ENCODE results near the gene PRKRIP1.
"Not testable (repeated sequence)": the region's sequence is repeated elsewhere in the genome, so short reads cannot be mapped to it uniquely, and the experiment has no call there.

Gene PRKRIP1

GRCh38 chr7:102432442-102433218 is 36.5 kb downstream of the PRKRIP1 start:
- no peak for DNase-seq

GRCh38 chr7:102433219-102434038 is 37.3 kb downstream of the PRKRIP1 start, which contains the start of gene ORAI2:
ORAI2 (plus strand) TSS chr7:102433575; CDS start chr7:102438957, 5,382 bp downstream.
- DNase-seq = peak; percentile 64

GRCh38 chr7:102434039-102434486 is 37.9 kb downstream of the PRKRIP1 start:
- DNase-seq = no peak

- DNase-seq = no peak
These were observed 40.0 kb downstream of the PRKRIP1 start for GRCh38 chr7:102436118-102436517.

- DNase-seq = no peak
These were observed 44.0 kb downstream of the PRKRIP1 start for GRCh38 chr7:102439963-102440795.

GRCh38 chr7:102444961-102445673 is 49.0 kb downstream of the PRKRIP1 start:
- DNase-seq = no peak

- no peak for DNase-seq
These were observed 49.5 kb downstream of the PRKRIP1 start for GRCh38 chr7:102445674-102446071.

GRCh38 chr7:102446387-102447156 is 50.4 kb downstream of the PRKRIP1 start:
- no peak for DNase-seq

- no peak for DNase-seq
These were observed 51.1 kb downstream of the PRKRIP1 start for GRCh38 chr7:102447311-102447710.

GRCh38 chr7:102449136-102449535 is 53.0 kb downstream of the PRKRIP1 start:
- DNase-seq = no peak

- DNase-seq = no peak
These were observed 54.1 kb downstream of the PRKRIP1 start for GRCh38 chr7:102450242-102450641.

GRCh38 chr7:102451371-102452054 is 55.4 kb downstream of the PRKRIP1 start:
- peak; percentile 7 for DNase-seq

- DNase-seq = no peak
These were observed 56.3 kb downstream of the PRKRIP1 start for GRCh38 chr7:102452451-102452850.

- DNase-seq = no peak
These were observed 57.2 kb downstream of the PRKRIP1 start for GRCh38 chr7:102453319-102453718.

- no peak for DNase-seq
These were observed 58.3 kb downstream of the PRKRIP1 start for GRCh38 chr7:102454468-102454867.

- DNase-seq = not testable (repeated sequence)
These were observed 58.8 kb downstream of the PRKRIP1 start for GRCh38 chr7:102454932-102455331.

GRCh38 chr7:102455596-102455995 is 59.4 kb downstream of the PRKRIP1 start:
- DNase-seq = no peak

- no peak for DNase-seq
These were observed 60.2 kb downstream of the PRKRIP1 start for GRCh38 chr7:102456327-102456726.

GRCh38 chr7:102457352-102457924 is 61.3 kb downstream of the PRKRIP1 start:
- DNase-seq = no peak

GRCh38 chr7:102459221-102459844 is 63.2 kb downstream of the PRKRIP1 start:
- no peak for DNase-seq
